ENCODE results near the gene INHBC.

Gene INHBC

DNA sequence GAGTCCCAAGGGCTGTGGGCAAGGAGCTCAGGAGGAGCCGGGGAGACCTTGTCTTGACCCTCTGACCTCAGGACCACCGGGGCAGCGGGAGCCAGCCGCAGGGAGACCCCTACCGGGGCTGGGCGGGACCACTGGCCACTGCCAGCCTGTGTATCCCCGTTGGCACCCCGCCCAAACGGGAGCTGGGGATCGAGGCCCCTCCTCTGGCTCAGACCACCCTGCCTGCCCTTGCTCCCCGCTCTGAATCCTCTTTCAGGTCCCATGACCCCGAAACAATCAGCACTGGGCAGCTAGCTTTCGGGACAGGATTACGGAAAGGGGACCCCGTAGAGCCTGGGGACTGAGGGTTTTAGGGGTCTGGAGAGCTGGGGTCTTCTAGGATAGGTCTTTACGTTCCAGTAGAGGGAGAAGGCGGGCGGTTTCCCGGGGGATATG is 26.3 kb downstream of the INHBC start:
- peaks cover 0 to 28% (median 22%) of the 10 kb centered on the region in 4 donors for H3K4me1 ChIP-seq
- TF ChIP-seq, protein P1, sequence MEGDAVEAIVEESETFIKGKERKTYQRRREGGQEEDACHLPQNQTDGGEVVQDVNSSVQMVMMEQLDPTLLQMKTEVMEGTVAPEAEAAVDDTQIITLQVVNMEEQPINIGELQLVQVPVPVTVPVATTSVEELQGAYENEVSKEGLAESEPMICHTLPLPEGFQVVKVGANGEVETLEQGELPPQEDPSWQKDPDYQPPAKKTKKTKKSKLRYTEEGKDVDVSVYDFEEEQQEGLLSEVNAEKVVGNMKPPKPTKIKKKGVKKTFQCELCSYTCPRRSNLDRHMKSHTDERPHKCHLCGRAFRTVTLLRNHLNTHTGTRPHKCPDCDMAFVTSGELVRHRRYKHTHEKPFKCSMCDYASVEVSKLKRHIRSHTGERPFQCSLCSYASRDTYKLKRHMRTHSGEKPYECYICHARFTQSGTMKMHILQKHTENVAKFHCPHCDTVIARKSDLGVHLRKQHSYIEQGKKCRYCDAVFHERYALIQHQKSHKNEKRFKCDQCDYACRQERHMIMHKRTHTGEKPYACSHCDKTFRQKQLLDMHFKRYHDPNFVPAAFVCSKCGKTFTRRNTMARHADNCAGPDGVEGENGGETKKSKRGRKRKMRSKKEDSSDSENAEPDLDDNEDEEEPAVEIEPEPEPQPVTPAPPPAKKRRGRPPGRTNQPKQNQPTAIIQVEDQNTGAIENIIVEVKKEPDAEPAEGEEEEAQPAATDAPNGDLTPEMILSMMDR (IDR thresholded peaks at IDR 0.05) = no peak
- DNase-seq = no peak
- H3K27me3 ChIP-seq = no peaks in the 10 kb centered on the region
- intact Hi-C loops (cut with DNase I; ENCODE audit: low total_unique reads) = no loop called here
- no peaks in the 10 kb centered on the region for H3K36me3 ChIP-seq
- peak overlapping the region; percentile 58 to 71 for H3K4me3 ChIP-seq
- H3K9me3 ChIP-seq = no peaks in the 10 kb centered on the region
- peak overlapping the region; percentile 70 to 72 for H3K27ac ChIP-seq

DNA sequence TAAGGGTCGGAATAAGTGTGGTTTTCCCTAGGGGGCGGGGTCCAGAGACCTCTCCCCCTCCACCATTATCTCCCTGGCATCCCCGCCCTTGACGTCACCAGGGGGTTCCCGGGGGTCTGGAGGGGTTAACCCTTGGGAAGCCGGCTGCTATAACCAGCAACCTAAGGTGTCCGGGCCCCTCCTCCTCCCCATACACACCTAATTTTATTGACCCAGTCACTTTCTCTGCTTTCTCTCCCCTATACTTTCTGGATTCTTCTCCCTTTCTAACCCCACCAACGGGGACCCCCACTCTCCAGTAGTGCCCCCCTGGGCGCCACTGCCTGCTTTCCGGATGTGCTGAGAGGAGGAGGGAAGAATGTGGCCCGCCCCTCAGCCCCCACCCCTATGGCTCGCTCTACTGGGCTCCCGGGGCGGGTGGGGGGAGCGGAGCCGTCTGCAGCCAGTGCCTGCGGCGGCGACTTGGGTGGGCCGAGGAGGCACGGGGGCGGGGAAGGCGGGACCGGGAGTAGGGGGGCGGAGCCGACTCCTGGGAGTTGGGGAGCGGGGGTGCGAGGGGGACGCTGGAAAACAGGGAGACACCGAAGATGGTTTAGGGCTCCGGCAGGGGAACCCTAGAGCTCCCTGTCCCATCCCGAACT is 26.8 kb downstream of the INHBC start:
- Histone ChIP-seq H3K27ac (peak overlapping the region; percentile 70 to 72), H3K27me3 (no peaks in the 10 kb centered on the region), H3K4me1 (peaks cover 0 to 27% (median 20%) of the 10 kb centered on the region in 4 donors), H3K9me3 (no peaks in the 10 kb centered on the region), H3K36me3 (no peaks in the 10 kb centered on the region), H3K4me3 (peak overlapping the region; percentile 58 to 71)
- TF ChIP-seq, protein P1 (IDR thresholded peaks at IDR 0.05) = no peak
- intact Hi-C loops (cut with DNase I; ENCODE audit: low total_unique reads) = no loop called here
- DNase-seq = peak; percentile 70 to 87

DNA sequence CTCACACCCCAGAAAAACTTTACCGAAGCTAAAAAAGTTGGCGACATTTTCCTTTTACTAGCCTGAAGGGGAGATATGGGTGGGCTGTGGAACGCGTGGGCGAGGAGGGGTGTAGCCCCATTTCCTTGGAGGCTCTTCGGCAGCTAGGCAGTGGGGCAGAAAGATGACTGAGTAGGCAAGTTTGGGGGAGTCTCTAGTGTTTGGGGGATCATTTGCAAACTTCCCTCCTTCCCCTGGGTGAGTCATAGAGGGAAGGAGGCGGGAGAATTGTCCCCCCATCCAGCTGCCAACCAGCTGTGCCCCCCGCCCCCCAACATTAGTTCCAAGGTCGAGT is 27.3 kb downstream of the INHBC start:
- intact Hi-C loops (cut with DNase I; ENCODE audit: low total_unique reads) = loop anchor here (1.0 kb wide), 1 partner anchor 26 kb away; the partner anchor contains the start of gene MARS1
- TF ChIP-seq, protein P1 (IDR thresholded peaks at IDR 0.05) = no peak
- no peaks in the 10 kb centered on the region for H3K9me3 ChIP-seq
- peak overlapping the region; percentile 58 to 71 for H3K4me3 ChIP-seq
- H3K27ac ChIP-seq = peak overlapping the region; percentile 70 to 72
- H3K36me3 ChIP-seq = no peaks in the 10 kb centered on the region
- H3K27me3 ChIP-seq = no peaks in the 10 kb centered on the region
- DNase-seq = no peak
- peaks cover 0 to 27% (median 19%) of the 10 kb centered on the region in 4 donors for H3K4me1 ChIP-seq

DNA sequence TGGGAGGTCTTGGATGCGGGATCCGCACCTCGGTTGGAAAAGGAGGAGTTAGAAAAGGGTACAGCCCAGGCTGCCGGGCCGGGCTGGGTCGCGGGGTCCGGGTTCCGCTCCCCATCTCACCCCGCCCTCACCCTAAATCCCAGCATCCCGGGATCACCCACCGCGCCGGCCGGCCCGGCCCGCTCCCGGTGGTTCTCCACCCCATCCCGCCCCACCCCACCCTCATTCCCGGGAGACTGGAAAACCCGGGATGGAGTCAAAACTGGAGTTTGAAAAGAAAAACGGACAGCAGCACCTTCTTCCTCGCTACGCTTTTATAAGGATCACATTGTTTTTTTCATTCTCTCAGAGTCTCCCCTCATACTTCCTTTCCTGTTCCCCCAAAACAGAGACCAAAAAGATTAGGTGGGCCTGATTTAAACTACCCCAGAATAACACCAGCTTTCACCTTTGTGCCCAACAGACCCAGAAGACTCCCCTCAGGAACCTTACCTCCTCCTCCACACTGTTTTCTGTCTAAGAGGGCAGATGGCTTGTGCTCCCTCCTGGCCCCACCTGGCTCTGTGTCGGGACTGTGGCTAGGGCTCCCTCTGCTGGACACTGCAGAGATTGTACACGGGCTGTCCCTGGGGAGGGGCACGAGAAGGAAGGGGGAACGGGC is 27.8 kb downstream of the INHBC start:
- no peaks in the 10 kb centered on the region for H3K9me3 ChIP-seq
- TF ChIP-seq, protein P1 (IDR thresholded peaks at IDR 0.05) = peak; percentile 93 to 95
- H3K4me3 ChIP-seq = peak overlapping the region; percentile 58 to 71
- DNase-seq = peak; percentile 84 to 93
- no peaks in the 10 kb centered on the region for H3K27me3 ChIP-seq
- intact Hi-C loops (cut with DNase I; ENCODE audit: low total_unique reads) = loop anchor here (1.0 kb wide), 1 partner anchor 26 kb away; the partner anchor contains the start of gene MARS1
- no peaks in the 10 kb centered on the region for H3K36me3 ChIP-seq
- H3K27ac ChIP-seq = peak overlapping the region; percentile 70 to 72
- H3K4me1 ChIP-seq = peaks cover 0 to 27% (median 19%) of the 10 kb centered on the region in 4 donors

DNA sequence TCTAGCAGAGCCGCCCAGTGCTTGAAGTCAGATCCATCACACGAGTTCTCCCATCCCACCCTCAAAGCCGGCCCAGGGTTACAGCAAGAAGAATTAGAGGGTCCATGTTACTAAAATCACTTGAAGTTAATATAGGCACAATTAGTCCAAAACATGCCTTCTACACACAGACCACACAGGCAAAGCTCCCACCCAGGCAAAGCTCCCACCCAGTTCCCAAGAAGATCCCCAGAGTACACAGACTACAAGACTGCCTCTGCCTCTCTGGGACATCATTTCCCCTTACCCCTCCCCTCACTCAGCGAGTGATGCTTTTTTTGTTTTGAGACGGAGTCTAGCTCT is 28.3 kb downstream of the INHBC start:
- Histone ChIP-seq H3K27ac (no peak overlapping the region), H3K36me3 (no peaks in the 10 kb centered on the region), H3K27me3 (peaks cover 0 to 2% of the 10 kb centered on the region in 2 donors), H3K4me1 (peaks cover 0 to 27% (median 19%) of the 10 kb centered on the region in 4 donors), H3K9me3 (no peaks in the 10 kb centered on the region), H3K4me3 (peak overlapping the region in 1 of 2 donors; percentile 71)
- no peak for DNase-seq
- intact Hi-C loops (cut with DNase I; ENCODE audit: low total_unique reads) = loop anchor here (1.0 kb wide), 1 partner anchor 25 kb away; the partner anchor contains the start of gene MARS1
- TF ChIP-seq, protein P1 (IDR thresholded peaks at IDR 0.05) = no peak

Data from tibial artery (tissue), 4 donors.